Cardiac fibroblast (primary cell): Measurements from ENCODE around the gene ACE.
"Not testable (repeated sequence)": the region's sequence is repeated elsewhere in the genome, so short reads cannot be mapped to it uniquely, and the experiment has no call there.

Experiments
- DNase-seq, 2 donors: peaks; one replicate each; pipeline versions ENCODE4 v3.0.0 to v3.0.0-alpha.2; 2010; ENCODE audit warnings: low read depth in 2 of 2
- H3K4me3 ChIP-seq, 2 donors: replicated peaks in 1 of 2; 1 replicate in 1 of 2; 2 replicates in 1 of 2; pipeline ENCODE4 v1.5.1; 2011; ENCODE audit warnings: low read depth in 2 of 2, low read length in 2 of 2, mild to moderate bottlenecking in 2 of 2, moderate library complexity in 1 of 2
- CTCF ChIP-seq: IDR thresholded peaks from one replicate; pipeline ENCODE4 v1.5.1; 2011; ENCODE audit warnings: low read depth, mild to moderate bottlenecking, low read length, inconsistent platforms

Gene ACE

GRCh38 chr17:63454915-63455314 is 21.9 kb upstream of the ACE start:
- TF ChIP-seq CTCF, result no peak
- no peak overlapping the region for H3K4me3 ChIP-seq
- DNase-seq, result no peak

- DNase-seq, result no peak
- TF ChIP-seq CTCF, result no peak
- no peak overlapping the region for H3K4me3 ChIP-seq
Observed at GRCh38 chr17:63455417-63455816, 21.4 kb upstream of the ACE start.

GRCh38 chr17:63458478-63458877 is 18.4 kb upstream of the ACE start:
- no peak for DNase-seq
- no peak for TF ChIP-seq CTCF
- no peak overlapping the region for H3K4me3 ChIP-seq

GRCh38 chr17:63460018-63460417 is 16.8 kb upstream of the ACE start:
- no peak for DNase-seq
- no peak overlapping the region for H3K4me3 ChIP-seq
- no peak for TF ChIP-seq CTCF

GRCh38 chr17:63463771-63464170 is 13.1 kb upstream of the ACE start:
- H3K4me3 ChIP-seq, result no peak overlapping the region
- no peak for DNase-seq
- TF ChIP-seq CTCF, result no peak

- H3K4me3 ChIP-seq, result no peak overlapping the region
- DNase-seq, result no peak
- TF ChIP-seq CTCF, result no peak
Observed at GRCh38 chr17:63464691-63465236, 12.1 kb upstream of the ACE start.

- not testable (repeated sequence) for H3K4me3 ChIP-seq, DNase-seq
Observed at GRCh38 chr17:63468099-63468498, 8.8 kb upstream of the ACE start.
